Activated T-helper 17 cell treated with anti-CD3 and anti-CD28 coated beads, Interleukin-2, amount 50 U/mL, for 72 hours (primary cell): ENCODE results near the gene LRFN3. TPM values are rescaled to one million over a fixed set of nuclear protein-coding genes. Genes with fewer than 3 reads are reported as not detected.
"Not testable (repeated sequence)": the region's sequence is repeated elsewhere in the genome, so short reads cannot be mapped to it uniquely, and the experiment has no call there.

Source experiments
- ATAC-seq: fragments of 150-1000 bp; cut with Tn5 transposase; replicated peaks from 2 replicates; pipeline ENCODE4 v1.10.0; 2021; ENCODE audit warnings: mild to moderate bottlenecking, moderate library complexity
- H3K27ac Mint-ChIP-seq: one replicate; pipeline ENCODE4 v1.8.0; 2022; ENCODE audit warnings: mixed read lengths
- H3K27me3 Mint-ChIP-seq: one replicate; pipeline ENCODE4 v1.8.0; 2022; ENCODE audit warnings: mixed read lengths
- H3K36me3 Mint-ChIP-seq: one replicate; pipeline ENCODE4 v1.8.0; 2022; ENCODE audit warnings: low read depth, mild to moderate bottlenecking, mixed read lengths
- H3K4me1 Mint-ChIP-seq: one replicate; pipeline ENCODE4 v1.8.0; 2022; ENCODE audit warnings: mixed read lengths
- H3K4me3 Mint-ChIP-seq: one replicate; pipeline ENCODE4 v1.8.0; 2022; ENCODE audit warnings: mild to moderate bottlenecking, mixed read lengths
- H3K9me3 Mint-ChIP-seq: one replicate; pipeline ENCODE4 v1.8.0; 2022; ENCODE audit warnings: mixed read lengths
- total RNA-seq, 2 donors: library from RNA; stranded (reverse); gene quantifications; one replicate each; pipeline ENCODE4 v1.2.3, GENCODE V29; 2022

LRFN3 gene
- total RNA-seq, 2 donors from 2014 or later = 9.8 to 15.1 TPM

DNA sequence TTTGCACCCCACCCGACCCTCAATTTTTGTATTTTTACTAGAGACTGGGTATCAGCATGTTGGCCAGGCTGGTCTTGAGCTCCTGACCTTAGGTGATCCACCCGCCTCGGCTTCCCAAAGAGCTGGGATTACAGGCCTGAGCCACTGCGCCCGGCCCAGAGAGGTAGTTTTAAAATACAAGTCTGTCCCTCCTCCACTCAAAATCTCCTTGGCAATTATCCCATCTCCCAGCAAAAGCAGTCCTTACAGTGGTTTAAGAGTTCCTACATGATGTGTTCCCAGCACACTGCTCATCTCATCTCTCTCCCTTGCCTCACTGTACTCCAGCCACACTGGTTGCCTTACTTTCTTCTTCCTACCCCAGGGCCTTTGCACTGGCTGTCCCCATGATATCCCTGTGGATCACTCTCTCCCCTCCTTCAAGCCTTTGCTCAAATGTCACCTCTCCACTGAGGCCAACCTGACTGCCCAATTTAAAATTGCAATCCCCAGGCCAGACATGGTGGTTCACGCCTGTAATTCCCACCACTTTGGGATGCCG lies 24.3 kb downstream of the LRFN3 start:
- H3K27me3 Mint-ChIP-seq = no peaks in the 10 kb centered on the region
- H3K4me3 Mint-ChIP-seq = peak overlapping the region; percentile 74
- H3K4me1 Mint-ChIP-seq = peaks cover 4% of the 10 kb centered on the region
- no peak overlapping the region for H3K27ac Mint-ChIP-seq
- ATAC-seq = no peak
- no peaks in the 10 kb centered on the region for H3K9me3 Mint-ChIP-seq
- H3K36me3 Mint-ChIP-seq = no peaks in the 10 kb centered on the region

- Mint-ChIP-seq H3K9me3 (no peaks in the 10 kb centered on the region), H3K4me1 (peaks cover 1% of the 10 kb centered on the region), H3K27me3 (no peaks in the 10 kb centered on the region), H3K27ac (no peak overlapping the region), H3K36me3 (no peaks in the 10 kb centered on the region), H3K4me3 (no peak overlapping the region)
- no peak for ATAC-seq
Observed at GRCh38 chr19:35963514-35963913, 27.3 kb downstream of the LRFN3 start.

- H3K27ac Mint-ChIP-seq = no peak overlapping the region
- no peak for ATAC-seq
- H3K4me1 Mint-ChIP-seq = peaks cover 6% of the 10 kb centered on the region
- no peak overlapping the region for H3K4me3 Mint-ChIP-seq
- H3K27me3 Mint-ChIP-seq = no peaks in the 10 kb centered on the region
- H3K9me3 Mint-ChIP-seq = no peaks in the 10 kb centered on the region
- no peaks in the 10 kb centered on the region for H3K36me3 Mint-ChIP-seq
Observed at GRCh38 chr19:35966771-35967170, 30.6 kb downstream of the LRFN3 start.

GRCh38 chr19:35973487-35973886 lies 37.3 kb downstream of the LRFN3 start:
- no peak overlapping the region for H3K27ac Mint-ChIP-seq
- H3K9me3 Mint-ChIP-seq = no peaks in the 10 kb centered on the region
- H3K36me3 Mint-ChIP-seq = no peaks in the 10 kb centered on the region
- peaks cover 2% of the 10 kb centered on the region for H3K27me3 Mint-ChIP-seq
- ATAC-seq = no peak
- peaks cover 6% of the 10 kb centered on the region for H3K4me1 Mint-ChIP-seq
- H3K4me3 Mint-ChIP-seq = no peak overlapping the region

DNA sequence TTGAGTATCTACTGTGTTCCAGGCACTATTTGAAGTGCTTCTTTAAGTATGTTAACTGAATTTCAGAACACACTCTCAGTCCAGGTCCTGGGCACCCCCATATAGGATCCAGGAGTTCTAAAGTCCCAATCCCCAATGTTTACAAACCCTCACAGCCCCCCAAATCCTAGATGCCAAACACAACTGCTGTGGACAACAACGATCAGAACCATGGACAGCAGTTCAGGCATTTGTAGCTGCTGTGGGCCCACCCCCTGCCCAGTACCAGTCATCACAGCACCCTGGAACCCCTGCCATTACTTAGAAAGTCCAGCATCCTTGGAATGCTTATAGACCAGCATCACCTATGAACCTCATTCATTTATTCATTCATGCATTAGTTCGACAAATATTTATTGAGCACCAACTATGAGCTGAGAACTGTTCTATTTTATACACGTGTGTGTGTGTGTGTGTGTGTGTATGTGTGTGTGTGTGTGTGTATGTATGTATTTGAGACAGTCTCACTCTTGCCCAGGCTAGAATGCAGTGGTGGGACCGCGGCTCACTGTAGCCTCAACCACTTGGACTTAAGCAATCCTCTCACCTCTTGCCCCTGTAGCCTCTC lies 39.5 kb downstream of the LRFN3 start:
- Mint-ChIP-seq H3K4me3 (no peak overlapping the region), H3K27ac (no peak overlapping the region), H3K27me3 (peaks cover 6% of the 10 kb centered on the region), H3K36me3 (no peaks in the 10 kb centered on the region), H3K9me3 (no peaks in the 10 kb centered on the region), H3K4me1 (no peaks in the 10 kb centered on the region)
- ATAC-seq = no peak

GRCh38 chr19:35977446-35978222 lies 41.5 kb downstream of the LRFN3 start:
- H3K36me3 Mint-ChIP-seq = no peaks in the 10 kb centered on the region
- no peak overlapping the region for H3K4me3 Mint-ChIP-seq
- peak; percentile 38 for ATAC-seq
- no peak overlapping the region for H3K27ac Mint-ChIP-seq
- H3K9me3 Mint-ChIP-seq = no peaks in the 10 kb centered on the region
- peaks cover 8% of the 10 kb centered on the region for H3K27me3 Mint-ChIP-seq
- no peaks in the 10 kb centered on the region for H3K4me1 Mint-ChIP-seq

GRCh38 chr19:35978271-35978670 lies 42.1 kb downstream of the LRFN3 start:
- Mint-ChIP-seq H3K36me3 (no peaks in the 10 kb centered on the region), H3K27ac (no peak overlapping the region), H3K4me1 (no peaks in the 10 kb centered on the region), H3K9me3 (no peaks in the 10 kb centered on the region), H3K4me3 (no peak overlapping the region), H3K27me3 (peaks cover 11% of the 10 kb centered on the region)
- ATAC-seq = no peak

DNA sequence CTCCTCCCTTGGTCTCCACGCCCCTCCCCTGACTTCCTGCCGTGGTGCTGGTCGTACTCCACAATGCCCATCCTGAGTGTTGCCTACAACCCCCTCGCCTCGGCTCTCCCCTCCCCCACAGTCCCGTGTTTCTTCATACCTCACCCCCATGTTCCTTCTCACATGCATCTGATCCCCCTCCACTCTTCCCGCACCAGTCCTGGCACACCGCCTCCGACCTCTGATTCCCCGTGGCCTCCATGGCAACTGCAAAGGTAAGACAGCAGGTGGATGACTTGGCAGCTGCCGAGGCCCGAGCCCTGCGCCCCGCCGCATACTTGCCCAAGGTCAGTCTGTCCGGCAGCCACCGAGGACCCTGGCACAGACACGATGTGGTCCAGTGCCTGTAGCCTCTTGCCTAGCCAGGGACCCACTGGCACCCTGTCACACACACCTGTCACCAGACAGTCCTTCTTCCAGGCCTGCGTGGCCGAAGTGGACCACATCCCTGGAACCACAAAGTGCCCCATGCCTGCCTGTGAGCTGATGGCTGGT lies 42.7 kb downstream of the LRFN3 start:
- no peaks in the 10 kb centered on the region for H3K36me3 Mint-ChIP-seq
- H3K9me3 Mint-ChIP-seq = no peaks in the 10 kb centered on the region
- no peak for ATAC-seq
- no peaks in the 10 kb centered on the region for H3K4me1 Mint-ChIP-seq
- peaks cover 12% of the 10 kb centered on the region for H3K27me3 Mint-ChIP-seq
- no peak overlapping the region for H3K27ac Mint-ChIP-seq
- no peak overlapping the region for H3K4me3 Mint-ChIP-seq

GRCh38 chr19:35980997-35981396 lies 44.8 kb downstream of the LRFN3 start:
- not testable (repeated sequence) for H3K36me3 Mint-ChIP-seq, H3K27ac Mint-ChIP-seq, ATAC-seq, H3K4me1 Mint-ChIP-seq, H3K9me3 Mint-ChIP-seq, H3K4me3 Mint-ChIP-seq
- H3K27me3 Mint-ChIP-seq = peaks cover 31% of the 10 kb centered on the region

DNA sequence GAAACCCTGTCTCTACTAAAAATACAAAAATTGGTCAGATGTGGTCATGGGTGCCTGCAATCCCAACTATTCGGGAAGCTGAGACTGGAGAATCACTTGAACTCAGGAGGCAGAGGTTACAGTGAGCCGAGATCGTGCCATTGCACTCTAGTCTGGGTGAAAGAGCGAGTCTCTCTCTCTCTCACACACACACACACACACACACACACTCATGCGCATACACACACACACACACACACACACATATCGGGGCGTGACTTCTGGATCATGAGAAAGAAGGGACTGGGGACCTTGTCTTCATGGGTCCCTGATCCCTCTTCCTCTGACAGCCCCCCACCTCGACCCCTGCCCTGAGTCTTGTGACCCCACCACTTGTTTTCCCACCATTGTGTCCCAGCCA lies 47.0 kb downstream of the LRFN3 start:
- no peak for ATAC-seq
- Mint-ChIP-seq H3K4me1 (no peaks in the 10 kb centered on the region), H3K27me3 (peaks cover 35% of the 10 kb centered on the region), H3K9me3 (no peaks in the 10 kb centered on the region), H3K27ac (no peak overlapping the region), H3K4me3 (no peak overlapping the region), H3K36me3 (no peaks in the 10 kb centered on the region)

DNA sequence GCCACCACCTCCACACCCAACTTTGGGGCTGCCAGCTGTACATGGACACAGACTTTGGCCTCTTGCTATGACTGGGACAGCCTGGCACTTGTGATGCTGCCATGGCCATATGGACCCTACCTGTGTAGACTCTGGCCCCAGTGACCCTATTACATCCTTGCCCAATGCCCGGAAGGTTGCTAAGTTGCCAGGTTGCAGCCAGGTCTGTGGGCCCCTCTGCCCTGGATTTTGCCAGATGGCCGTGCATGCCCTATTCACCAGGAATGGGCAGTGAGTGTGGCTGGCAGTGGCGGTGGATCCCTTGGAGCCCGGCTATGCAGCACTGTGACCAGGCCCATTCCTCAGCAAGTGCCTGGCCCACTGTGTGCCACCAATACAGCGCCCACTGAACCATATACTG lies 49.9 kb downstream of the LRFN3 start:
- Mint-ChIP-seq H3K9me3 (no peaks in the 10 kb centered on the region), H3K27ac (no peak overlapping the region), H3K4me1 (no peaks in the 10 kb centered on the region), H3K4me3 (peak overlapping the region; percentile 77), H3K36me3 (no peaks in the 10 kb centered on the region), H3K27me3 (peaks cover 29% of the 10 kb centered on the region)
- no peak for ATAC-seq

DNA sequence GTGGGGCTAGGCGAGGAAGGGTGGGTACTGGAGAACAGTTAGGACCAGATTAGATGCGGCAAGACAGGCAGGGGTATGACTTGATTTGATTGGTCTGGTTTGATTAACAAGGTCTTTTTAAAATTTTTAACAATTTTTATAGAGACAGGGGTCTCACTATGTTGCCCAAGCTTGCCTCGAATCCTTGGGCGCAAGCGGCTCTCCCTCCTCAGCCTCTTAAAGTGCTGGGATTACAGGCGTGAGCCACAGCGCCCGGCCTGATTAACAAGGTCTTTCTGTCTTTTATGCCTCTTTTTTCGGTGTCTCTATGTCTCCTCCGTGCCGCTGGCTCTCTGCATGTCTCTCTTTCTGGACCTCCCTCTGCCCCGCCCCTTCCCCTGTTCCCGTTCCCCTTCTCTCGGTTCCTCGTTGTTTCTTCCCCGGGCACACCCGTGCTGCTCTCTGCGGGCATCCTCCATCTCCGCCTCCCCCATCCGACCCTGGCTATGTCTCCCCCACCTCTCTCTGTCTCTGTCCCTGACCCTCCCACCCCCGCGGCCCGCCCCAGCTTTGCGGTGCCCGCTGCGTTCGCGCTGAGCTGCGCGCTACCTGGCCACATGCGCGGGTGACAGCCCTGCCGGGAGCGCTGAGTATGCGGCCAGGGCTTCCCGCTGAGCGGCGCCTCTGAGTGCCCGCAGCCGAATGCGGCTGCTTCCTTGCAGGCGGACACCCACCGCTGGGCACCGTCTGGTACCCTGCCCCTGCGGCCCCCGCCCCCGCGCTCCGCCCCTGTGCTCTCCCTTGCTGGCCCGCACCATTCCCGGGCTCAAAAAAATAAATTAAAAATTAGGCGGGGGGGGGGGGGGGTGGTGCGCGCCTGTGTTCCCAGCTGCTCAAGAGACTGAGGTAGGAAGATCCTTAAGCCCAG lies 50.7 kb downstream of the LRFN3 start:
- peaks cover 29% of the 10 kb centered on the region for H3K27me3 Mint-ChIP-seq
- H3K9me3 Mint-ChIP-seq = no peaks in the 10 kb centered on the region
- H3K27ac Mint-ChIP-seq = peak overlapping the region; percentile 16
- H3K4me1 Mint-ChIP-seq = no peaks in the 10 kb centered on the region
- H3K36me3 Mint-ChIP-seq = no peaks in the 10 kb centered on the region
- peak; percentile 71 for ATAC-seq
- H3K4me3 Mint-ChIP-seq = peak overlapping the region; percentile 77

DNA sequence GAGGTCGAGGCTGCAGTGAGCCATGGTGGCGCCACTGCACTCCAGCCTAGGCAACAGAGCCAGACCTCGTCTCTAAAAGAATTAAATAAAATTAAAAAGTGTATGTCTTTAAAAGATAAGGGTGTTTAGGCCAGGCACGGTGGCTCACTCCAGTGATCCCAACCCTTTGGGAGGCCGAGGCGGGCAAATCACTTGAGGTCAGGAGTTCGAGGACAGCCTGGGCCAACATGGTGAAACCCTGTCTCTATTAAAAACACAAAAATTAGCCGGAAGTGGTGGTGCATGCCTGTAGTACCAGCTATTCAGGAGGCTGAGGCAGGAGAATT lies 51.4 kb downstream of the LRFN3 start:
- Mint-ChIP-seq H3K27me3 (peaks cover 28% of the 10 kb centered on the region), H3K4me3 (peak overlapping the region; percentile 77), H3K36me3 (no peaks in the 10 kb centered on the region), H3K4me1 (no peaks in the 10 kb centered on the region), H3K27ac (no peak overlapping the region), H3K9me3 (no peaks in the 10 kb centered on the region)
- no peak for ATAC-seq

- H3K27ac Mint-ChIP-seq = no peak overlapping the region
Observed at GRCh38 chr19:35988824-35989223, 52.6 kb downstream of the LRFN3 start.

More at GRCh38 chr19:35988824-35989223, 52.6 kb downstream of the LRFN3 start:
- ATAC-seq = no peak
- H3K27me3 Mint-ChIP-seq = peaks cover 23% of the 10 kb centered on the region
- no peaks in the 10 kb centered on the region for H3K9me3 Mint-ChIP-seq
- H3K4me3 Mint-ChIP-seq = no peak overlapping the region
- H3K4me1 Mint-ChIP-seq = no peaks in the 10 kb centered on the region
- H3K36me3 Mint-ChIP-seq = no peaks in the 10 kb centered on the region
